GM19467 (cell line): Measurements from ENCODE around the gene CYP26B1.

ENCODE experiments used
- ATAC-seq: cut with Tn5 transposase; IDR thresholded peaks from one replicate; pipeline ENCODE4 v1.9.1; 2021; ENCODE audit warnings: mild to moderate bottlenecking, moderate library complexity; ENCODE audit not compliant: unreplicated experiment

The CYP26B1 gene

GRCh38 chr2:72147303-72147971 is at the start of gene CYP26B1:
Gene CYP26B1 (minus strand): TSS chr2:72147862. CDS start chr2:72147834, 28 bp downstream.
- ATAC-seq: no peak

DNA sequence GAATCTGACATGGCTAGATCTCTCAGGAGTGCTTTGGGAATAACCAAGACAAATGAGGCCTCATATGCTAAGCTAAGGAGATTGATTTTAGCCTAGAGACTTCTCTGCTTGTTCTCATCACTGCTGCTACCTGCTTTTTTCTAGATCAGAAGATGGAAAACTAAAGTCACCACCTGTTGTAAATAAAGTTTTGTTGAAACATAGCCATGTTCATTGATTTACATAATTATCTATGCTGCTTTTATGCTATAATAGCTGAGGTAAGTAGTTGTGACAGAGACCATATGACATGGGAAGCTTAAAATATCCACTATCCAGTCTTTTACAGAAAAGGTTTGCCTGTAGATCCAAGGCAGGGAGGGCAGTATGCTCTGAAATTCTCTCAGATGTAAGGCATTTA is 46.1 kb upstream of the CYP26B1 start:
- no peak for ATAC-seq

DNA sequence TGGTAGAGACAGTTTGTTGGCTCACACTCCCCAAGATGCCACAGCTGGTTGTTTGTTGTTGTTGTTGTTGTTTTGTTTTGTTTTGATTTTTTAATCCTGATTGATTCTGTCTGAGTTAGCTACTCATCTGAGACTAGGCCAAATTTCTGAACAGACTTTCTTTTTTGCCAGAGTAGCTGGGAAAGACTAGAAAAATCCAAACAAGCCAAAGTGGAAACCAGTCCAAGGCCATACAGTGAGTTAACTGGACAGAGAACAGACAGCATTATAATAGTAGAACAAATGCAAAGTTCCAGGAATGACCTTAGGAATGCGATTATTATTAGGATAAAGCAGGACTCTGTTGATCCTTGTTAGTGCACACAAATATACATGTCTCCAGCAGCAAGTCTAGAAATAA is 43.8 kb upstream of the CYP26B1 start:
- no peak for ATAC-seq

GRCh38 chr2:72185206-72185605 is 37.5 kb upstream of the CYP26B1 start:
- no peak for ATAC-seq

DNA sequence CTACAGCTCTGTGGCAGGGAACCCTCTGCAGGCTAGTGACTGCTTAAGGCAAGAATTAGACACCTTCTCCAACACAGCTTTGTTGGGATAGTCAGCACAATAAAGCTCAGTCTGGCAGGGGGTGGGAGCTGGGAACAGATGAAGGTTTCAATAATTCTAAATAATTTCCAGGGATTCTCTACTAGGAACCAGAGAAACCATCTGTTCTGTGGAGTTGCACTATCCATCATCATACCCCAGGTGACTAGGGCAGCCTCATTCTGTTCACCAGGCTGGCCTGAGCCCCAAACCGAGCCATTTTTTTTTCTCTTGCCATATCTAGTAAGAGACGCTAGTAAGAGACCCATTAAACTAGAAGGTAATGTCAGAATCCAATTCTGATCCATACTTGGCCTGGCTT is 35.8 kb upstream of the CYP26B1 start:
- ATAC-seq: no peak

DNA sequence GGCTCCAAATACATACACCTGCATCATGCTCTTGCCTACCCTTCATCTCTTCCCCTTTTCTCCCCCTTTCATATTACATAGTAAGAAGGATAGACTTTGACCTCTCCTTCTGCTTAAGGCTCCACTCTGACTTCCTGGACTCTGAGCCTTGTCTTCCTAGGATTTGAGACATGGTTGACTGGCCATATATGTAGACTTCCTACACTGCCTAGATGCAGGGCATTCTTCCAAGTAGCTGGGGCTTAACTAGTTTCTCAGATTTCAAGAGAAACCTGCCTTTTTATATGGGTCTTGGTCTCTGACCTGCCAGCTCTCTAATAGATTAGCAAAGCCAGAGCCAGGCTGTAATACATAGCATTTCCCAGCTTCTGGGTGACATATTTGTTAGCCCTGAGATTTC is 35.4 kb upstream of the CYP26B1 start:
- ATAC-seq: no peak

DNA sequence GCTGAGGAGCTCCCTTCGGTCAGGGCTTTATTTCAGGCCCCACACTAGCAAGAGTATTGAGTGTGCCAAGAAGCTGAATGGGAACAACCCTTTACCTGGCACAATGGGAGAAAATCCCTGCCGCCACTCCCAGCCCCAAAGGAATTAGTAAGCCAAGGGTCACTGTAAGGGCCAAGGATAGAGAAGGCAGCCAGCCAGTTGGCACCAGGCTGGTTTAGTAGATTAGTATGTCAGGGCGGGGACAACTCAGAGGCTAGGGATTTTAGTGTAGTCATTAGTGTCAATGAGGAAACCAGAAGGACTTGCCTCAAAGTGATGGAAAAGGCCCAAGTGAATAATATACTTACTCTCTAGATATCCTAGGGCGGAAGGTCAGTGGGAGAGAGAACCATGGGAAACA is 34.9 kb upstream of the CYP26B1 start:
- ATAC-seq: no peak

DNA sequence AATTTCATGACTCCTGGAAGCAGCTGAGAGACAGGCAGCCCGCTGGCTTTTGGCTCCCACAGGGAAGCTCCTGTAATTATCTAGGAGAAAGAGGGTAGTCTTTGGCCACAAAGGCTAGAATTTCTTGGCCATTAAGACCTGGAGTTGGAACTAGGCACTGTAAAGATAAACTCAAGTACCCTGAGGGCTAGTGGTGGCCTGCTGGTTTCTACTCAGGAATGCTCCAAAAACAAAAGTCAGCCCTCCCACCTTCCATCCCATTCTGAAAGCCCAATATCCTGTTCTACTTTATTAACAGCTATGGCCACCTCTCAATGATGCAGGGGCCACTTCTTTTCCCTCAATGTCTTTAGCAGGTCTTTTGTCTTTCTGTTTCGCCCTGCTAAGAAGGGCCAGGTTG is 34.0 kb upstream of the CYP26B1 start:
- no peak for ATAC-seq

GRCh38 chr2:72180351-72180750 is 32.7 kb upstream of the CYP26B1 start:
- no peak for ATAC-seq

DNA sequence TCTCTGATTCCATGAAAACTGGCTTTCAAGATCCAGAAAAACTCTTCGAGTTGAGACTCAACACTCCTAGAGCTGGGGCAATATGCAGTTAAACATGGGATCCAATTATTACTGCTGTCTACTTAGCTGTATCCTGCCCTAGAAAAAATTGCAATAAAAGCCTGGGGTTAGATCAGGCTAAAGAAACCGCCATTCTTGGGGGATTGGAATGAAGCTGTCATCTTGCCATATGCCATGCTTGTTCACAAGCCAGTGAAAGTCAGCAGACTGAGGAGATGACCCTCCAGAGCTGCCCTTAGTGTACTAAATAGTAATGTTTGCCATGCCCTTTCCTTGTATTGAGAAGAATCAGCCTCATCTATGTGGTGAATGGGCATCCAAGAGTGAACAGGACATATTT is 30.9 kb upstream of the CYP26B1 start:
- ATAC-seq: no peak

- no peak for ATAC-seq
Observed at GRCh38 chr2:72176281-72176680, 28.6 kb upstream of the CYP26B1 start.

- ATAC-seq: no peak
Observed at GRCh38 chr2:72175636-72176035, 28.0 kb upstream of the CYP26B1 start.

GRCh38 chr2:72173640-72174321 is 26.1 kb upstream of the CYP26B1 start:
- no peak for ATAC-seq

DNA sequence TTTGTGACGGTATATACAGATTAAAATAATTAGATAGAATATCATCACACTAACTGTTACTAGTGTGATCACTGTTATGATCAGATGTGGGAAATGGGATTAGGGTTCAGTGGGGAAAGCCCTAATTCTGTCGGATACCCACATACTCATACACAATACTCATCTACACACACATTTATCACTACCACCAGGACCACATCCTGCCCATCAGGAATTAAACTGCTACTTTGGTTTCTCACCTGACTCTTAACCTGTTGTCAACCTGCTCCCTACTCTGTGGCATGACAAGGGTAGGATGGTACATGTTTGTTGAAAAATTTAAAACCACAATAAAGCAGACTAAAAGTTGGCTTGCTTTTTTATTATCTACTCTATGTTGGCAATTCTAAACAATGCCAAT is 24.8 kb upstream of the CYP26B1 start:
- no peak for ATAC-seq

DNA sequence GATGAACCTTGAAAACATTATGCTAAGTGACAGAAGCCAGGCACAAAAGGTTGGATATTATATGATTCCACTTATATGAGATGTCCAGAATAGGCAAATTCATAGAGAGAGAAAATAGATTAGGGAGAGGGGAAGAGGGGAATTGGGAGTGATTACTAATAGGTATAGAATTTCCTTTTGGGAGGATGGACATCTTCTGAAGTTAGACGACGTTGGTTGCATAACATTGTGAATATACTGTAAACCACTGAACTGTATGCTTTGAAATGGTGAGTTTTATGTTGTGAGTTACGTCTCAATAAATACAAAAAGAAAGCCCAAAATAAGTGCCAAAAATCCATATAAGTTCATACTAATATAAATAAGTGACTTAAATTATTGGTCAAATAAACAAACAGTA is 18.6 kb upstream of the CYP26B1 start:
- no peak for ATAC-seq

DNA sequence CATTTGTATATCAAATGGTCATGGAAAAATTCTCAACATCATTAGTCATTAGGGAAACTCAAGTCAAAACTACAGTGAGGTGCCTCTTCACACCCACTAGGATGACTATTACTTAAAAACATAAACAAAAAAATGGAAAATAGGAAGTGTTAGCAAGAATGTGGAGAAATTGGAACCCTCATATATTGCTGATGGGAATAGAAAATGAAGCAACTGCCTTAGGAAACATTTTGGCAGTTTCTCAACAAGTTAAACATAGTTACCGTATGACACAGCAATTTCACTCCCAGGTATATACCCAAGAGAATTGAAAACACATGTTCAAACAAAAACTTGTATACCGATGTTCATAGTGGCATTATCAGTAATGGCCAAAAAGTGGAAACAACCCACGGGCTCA is 18.1 kb upstream of the CYP26B1 start:
- ATAC-seq: no peak

DNA sequence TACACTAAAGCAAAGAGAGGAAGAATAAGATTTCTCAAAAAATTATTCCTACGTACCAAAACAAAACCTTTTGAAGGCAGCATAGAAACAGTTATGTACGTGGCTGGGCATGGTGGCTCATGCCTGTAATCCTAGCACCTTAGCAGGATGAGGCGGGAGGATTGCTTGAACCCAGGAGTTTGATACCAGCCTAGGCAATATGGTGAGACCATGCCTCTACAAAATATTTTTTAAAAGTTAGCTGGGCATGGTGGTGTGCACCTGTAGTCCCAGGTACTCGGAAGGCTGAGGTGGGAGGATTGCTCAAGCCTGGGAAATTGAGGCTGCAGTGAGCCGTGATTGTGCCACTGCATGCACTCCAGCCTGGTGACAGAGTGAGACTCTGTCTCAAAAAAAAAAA is 14.9 kb upstream of the CYP26B1 start:
- ATAC-seq: no peak

- no peak for ATAC-seq
Observed at GRCh38 chr2:72159211-72159993, 11.7 kb upstream of the CYP26B1 start.

DNA sequence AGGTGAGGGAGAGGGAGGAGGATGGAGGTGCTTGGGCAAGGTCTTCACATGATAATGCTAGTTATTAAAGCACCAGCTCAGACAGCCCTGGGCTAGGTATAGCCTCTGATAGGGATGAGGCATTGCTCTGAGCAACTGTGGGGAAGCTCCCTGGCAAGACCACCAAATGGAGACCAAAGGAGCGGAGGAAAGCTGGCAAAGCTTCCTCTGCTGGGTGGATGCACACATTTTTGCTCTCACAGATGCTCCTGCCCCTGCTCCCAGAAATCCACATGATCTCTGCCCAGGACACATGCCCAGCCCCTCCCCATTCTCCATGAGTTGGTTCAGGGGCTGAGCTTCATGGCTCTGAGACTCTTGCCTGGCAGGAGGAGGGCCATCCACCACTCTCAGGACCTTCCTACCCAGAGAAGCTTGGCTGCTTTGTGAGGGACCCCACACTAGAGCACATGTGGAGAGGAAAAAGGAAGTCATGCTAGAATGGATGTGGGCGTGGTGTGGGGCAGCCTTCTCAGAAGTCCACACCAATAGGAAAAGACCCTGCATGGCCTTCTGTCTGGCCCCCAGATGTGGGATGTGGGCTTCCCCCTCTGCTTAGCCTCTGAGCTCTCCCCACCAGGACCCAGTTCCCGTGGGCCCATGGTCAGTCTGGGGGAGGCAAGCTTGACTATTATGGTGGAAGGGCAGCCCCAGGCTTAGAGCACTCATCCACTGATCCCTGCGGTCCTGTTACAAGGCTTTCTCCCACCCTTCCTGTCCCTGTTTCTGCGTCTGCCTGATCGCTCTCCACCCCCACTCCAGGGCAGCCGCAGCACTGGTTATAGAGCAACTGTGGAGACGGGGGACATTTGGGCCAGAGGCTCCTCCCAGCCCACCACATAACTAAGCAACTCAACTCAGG is 10.5 kb upstream of the CYP26B1 start:
- ATAC-seq: no peak

GRCh38 chr2:72156872-72157271 is 9.2 kb upstream of the CYP26B1 start:
- ATAC-seq: no peak

DNA sequence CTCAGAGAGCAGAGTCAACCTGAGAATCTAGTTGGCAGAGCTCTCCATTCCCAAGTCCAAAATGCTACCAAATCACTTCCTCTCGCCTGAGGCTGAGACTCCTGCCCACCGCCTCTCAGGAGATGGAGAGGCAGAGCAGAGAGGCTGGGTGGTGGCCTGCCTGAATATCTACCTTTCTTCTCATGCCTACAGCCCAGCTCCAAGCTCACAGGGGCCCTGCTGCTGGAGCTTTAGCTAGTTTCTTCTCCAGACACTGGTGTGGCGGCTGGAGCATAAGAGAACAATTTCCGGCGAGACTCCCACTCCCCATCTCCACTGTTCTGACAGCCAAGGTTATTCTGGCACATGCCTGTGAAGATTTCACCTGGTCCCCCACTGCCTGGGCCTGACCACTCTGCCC is 8.1 kb upstream of the CYP26B1 start:
- no peak for ATAC-seq
